ENCODE measurements around the gene SH3PXD2A.
"Not testable (repeated sequence)": the region's sequence is repeated elsewhere in the genome, so short reads cannot be mapped to it uniquely, and the experiment has no call there.

The SH3PXD2A gene

GRCh38 chr10:103818105-103818504 lies 37.3 kb downstream of the SH3PXD2A start:
- H4K20me1 ChIP-seq (ENCODE audit: insufficient read depth) = no peaks in the 10 kb centered on the region
- no peaks in the 10 kb centered on the region for H3K27me3 ChIP-seq (ENCODE audit: insufficient read depth, low read depth)
- H3K9ac ChIP-seq = no peak overlapping the region
- H3K79me2 ChIP-seq (ENCODE audit: insufficient read depth, low read depth) = no peaks in the 10 kb centered on the region
- peaks cover 9% of the 10 kb centered on the region for H3K4me1 ChIP-seq (ENCODE audit: low read depth, poor library complexity, severe bottlenecking)
- H3K4me3 ChIP-seq (IDR thresholded peaks at IDR 0.05; ENCODE audit: insufficient read depth, low read depth, low read length) = no peak overlapping the region
- no peak overlapping the region for H3K4me2 ChIP-seq
- H3K27ac ChIP-seq = no peak overlapping the region
- TF ChIP-seq, protein P1, sequence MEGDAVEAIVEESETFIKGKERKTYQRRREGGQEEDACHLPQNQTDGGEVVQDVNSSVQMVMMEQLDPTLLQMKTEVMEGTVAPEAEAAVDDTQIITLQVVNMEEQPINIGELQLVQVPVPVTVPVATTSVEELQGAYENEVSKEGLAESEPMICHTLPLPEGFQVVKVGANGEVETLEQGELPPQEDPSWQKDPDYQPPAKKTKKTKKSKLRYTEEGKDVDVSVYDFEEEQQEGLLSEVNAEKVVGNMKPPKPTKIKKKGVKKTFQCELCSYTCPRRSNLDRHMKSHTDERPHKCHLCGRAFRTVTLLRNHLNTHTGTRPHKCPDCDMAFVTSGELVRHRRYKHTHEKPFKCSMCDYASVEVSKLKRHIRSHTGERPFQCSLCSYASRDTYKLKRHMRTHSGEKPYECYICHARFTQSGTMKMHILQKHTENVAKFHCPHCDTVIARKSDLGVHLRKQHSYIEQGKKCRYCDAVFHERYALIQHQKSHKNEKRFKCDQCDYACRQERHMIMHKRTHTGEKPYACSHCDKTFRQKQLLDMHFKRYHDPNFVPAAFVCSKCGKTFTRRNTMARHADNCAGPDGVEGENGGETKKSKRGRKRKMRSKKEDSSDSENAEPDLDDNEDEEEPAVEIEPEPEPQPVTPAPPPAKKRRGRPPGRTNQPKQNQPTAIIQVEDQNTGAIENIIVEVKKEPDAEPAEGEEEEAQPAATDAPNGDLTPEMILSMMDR (conservative IDR thresholded peaks at IDR 0.05; ENCODE audit: low read depth, low read length) = no peak
- no peaks in the 10 kb centered on the region for H3K36me3 ChIP-seq (ENCODE audit: insufficient read depth)
- no peak overlapping the region for H2AFZ ChIP-seq (ENCODE audit: low read depth)

DNA sequence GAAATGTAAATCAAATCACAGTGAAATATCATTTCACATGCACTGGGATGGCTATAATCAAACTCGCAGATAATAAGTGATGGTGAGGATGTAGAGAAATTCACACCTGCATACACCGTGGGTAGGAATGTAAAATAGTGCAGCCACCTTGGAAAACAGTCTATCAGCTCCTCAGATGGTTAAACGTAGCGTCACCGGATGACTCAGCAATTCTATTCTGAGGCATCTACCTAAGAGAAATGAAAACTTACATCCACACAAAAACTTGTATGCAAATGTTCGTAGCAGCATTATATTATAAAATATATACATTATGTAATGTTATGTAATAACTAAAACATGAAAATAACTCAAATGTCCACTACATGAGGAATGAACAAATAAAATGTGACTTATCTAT lies 38.9 kb downstream of the SH3PXD2A start:
- no peaks in the 10 kb centered on the region for H3K79me2 ChIP-seq (ENCODE audit: insufficient read depth, low read depth)
- H3K9ac ChIP-seq = no peak overlapping the region
- H3K27ac ChIP-seq = no peak overlapping the region
- no peak overlapping the region for H2AFZ ChIP-seq (ENCODE audit: low read depth)
- no peak overlapping the region for H3K4me2 ChIP-seq
- no peak overlapping the region for H3K4me3 ChIP-seq (IDR thresholded peaks at IDR 0.05; ENCODE audit: insufficient read depth, low read depth, low read length)
- H3K36me3 ChIP-seq (ENCODE audit: insufficient read depth) = no peaks in the 10 kb centered on the region
- H4K20me1 ChIP-seq (ENCODE audit: insufficient read depth) = no peaks in the 10 kb centered on the region
- H3K27me3 ChIP-seq (ENCODE audit: insufficient read depth, low read depth) = no peaks in the 10 kb centered on the region
- peaks cover 9% of the 10 kb centered on the region for H3K4me1 ChIP-seq (ENCODE audit: low read depth, poor library complexity, severe bottlenecking)
- TF ChIP-seq, protein P1 (conservative IDR thresholded peaks at IDR 0.05; ENCODE audit: low read depth, low read length) = no peak

- H3K4me2 ChIP-seq = no peak overlapping the region
Measured at GRCh38 chr10:103814626-103815370, 40.6 kb downstream of the SH3PXD2A start.

GRCh38 chr10:103814105-103814504 lies 41.3 kb downstream of the SH3PXD2A start:
- Histone ChIP-seq H3K79me2 (ENCODE audit: insufficient read depth, low read depth) (no peaks in the 10 kb centered on the region), H4K20me1 (ENCODE audit: insufficient read depth) (no peaks in the 10 kb centered on the region), H3K9ac (no peak overlapping the region), H3K4me2 (no peak overlapping the region), H2AFZ (ENCODE audit: low read depth) (no peak overlapping the region), H3K27ac (no peak overlapping the region), H3K27me3 (ENCODE audit: insufficient read depth, low read depth) (no peaks in the 10 kb centered on the region), H3K4me3 (IDR thresholded peaks at IDR 0.05; ENCODE audit: insufficient read depth, low read depth, low read length) (no peak overlapping the region), H3K4me1 (ENCODE audit: low read depth, poor library complexity, severe bottlenecking) (peaks cover 9% of the 10 kb centered on the region), H3K36me3 (ENCODE audit: insufficient read depth) (no peaks in the 10 kb centered on the region)
- TF ChIP-seq, protein P1 (conservative IDR thresholded peaks at IDR 0.05; ENCODE audit: low read depth, low read length) = no peak

More at GRCh38 chr10:103814626-103815370, 40.6 kb downstream of the SH3PXD2A start:
- TF ChIP-seq, protein P1 (conservative IDR thresholded peaks at IDR 0.05; ENCODE audit: low read depth, low read length) = no peak
- no peaks in the 10 kb centered on the region for H3K79me2 ChIP-seq (ENCODE audit: insufficient read depth, low read depth)
- H3K36me3 ChIP-seq (ENCODE audit: insufficient read depth) = no peaks in the 10 kb centered on the region
- no peaks in the 10 kb centered on the region for H4K20me1 ChIP-seq (ENCODE audit: insufficient read depth)
- peaks cover 9% of the 10 kb centered on the region for H3K4me1 ChIP-seq (ENCODE audit: low read depth, poor library complexity, severe bottlenecking)
- H3K27me3 ChIP-seq (ENCODE audit: insufficient read depth, low read depth) = no peaks in the 10 kb centered on the region
- no peak overlapping the region for H3K27ac ChIP-seq
- no peak overlapping the region for H3K4me3 ChIP-seq (IDR thresholded peaks at IDR 0.05; ENCODE audit: insufficient read depth, low read depth, low read length)
- no peak overlapping the region for H3K9ac ChIP-seq
- no peak overlapping the region for H2AFZ ChIP-seq (ENCODE audit: low read depth)

DNA sequence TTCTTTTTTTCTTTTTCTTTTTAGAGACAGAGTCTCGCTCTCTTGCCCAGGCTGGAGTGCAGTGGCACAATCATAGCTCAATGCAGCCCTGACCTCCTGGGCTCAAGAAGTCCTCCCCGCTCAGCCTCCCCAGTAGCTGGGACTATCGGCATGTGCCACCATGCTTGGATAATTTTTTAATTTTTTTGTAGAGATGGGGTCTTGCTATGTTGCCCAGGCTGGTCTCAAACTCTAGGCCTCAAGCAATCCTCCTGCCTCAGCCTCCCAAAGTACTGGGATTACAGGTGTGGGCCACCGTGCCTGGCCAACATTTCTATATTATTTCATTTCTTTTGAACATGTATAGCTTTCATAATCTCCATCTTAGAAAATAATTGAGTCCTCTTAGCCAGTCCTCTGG lies 42.1 kb downstream of the SH3PXD2A start:
- not testable (repeated sequence) for H3K4me2 ChIP-seq; H3K4me1 ChIP-seq (ENCODE audit: low read depth, poor library complexity, severe bottlenecking); H3K27ac ChIP-seq; H3K79me2 ChIP-seq (ENCODE audit: insufficient read depth, low read depth); H3K4me3 ChIP-seq (IDR thresholded peaks at IDR 0.05; ENCODE audit: insufficient read depth, low read depth, low read length); H3K27me3 ChIP-seq (ENCODE audit: insufficient read depth, low read depth); H3K36me3 ChIP-seq (ENCODE audit: insufficient read depth); H3K9ac ChIP-seq; H2AFZ ChIP-seq (ENCODE audit: low read depth); H4K20me1 ChIP-seq (ENCODE audit: insufficient read depth)

Measured in KMS-11 (cell line).